GM06990 (cell line): ENCODE data around the gene MARK1.
A peak's percentile ranks its signal among the peaks of the same experiment; 100 is the strongest.

ENCODE experiments used
- DNase-seq: peaks from one replicate; pipeline ENCODE4 v3.0.0-alpha.2; 2011; ENCODE audit not compliant: insufficient read length; ENCODE audit errors: extremely low read depth
- H3K27me3 ChIP-seq: replicated peaks from 2 replicates; pipeline ENCODE4 v1.6.0; 2011; ENCODE audit warnings: low read length; ENCODE audit not compliant: control insufficient read depth, insufficient read depth
- H3K36me3 ChIP-seq: 2 replicates; pipeline ENCODE4 v1.5.1; 2011; ENCODE audit warnings: low read length; ENCODE audit not compliant: control insufficient read depth, insufficient read depth
- H3K4me3 ChIP-seq: replicated peaks from 2 replicates; pipeline ENCODE4 v1.5.1; 2011; ENCODE audit warnings: low read depth, mild to moderate bottlenecking, control low read depth, low read length
- CTCF ChIP-seq: IDR thresholded peaks from 2 replicates; pipeline ENCODE4 v1.5.1; 2011; ENCODE audit warnings: low read length, control low read depth, mild to moderate bottlenecking, inconsistent platforms; ENCODE audit not compliant: insufficient read depth, poor library complexity, severe bottlenecking

The MARK1 gene

GRCh38 chr1:220711056-220711809 lies 183.3 kb downstream of the MARK1 start:
- no peaks in the 10 kb centered on the region for H3K36me3 ChIP-seq
- no peak overlapping the region for H3K4me3 ChIP-seq
- DNase-seq = peak; percentile 44
- no peak for TF ChIP-seq CTCF
- no peaks in the 10 kb centered on the region for H3K27me3 ChIP-seq
